ENCODE measurements around the gene ALOXE3. TPM values are rescaled to one million over a fixed set of nuclear protein-coding genes. Genes with fewer than 3 reads are reported as not detected.
"Not testable (repeated sequence)": the region's sequence is repeated elsewhere in the genome, so short reads cannot be mapped to it uniquely, and the experiment has no call there.

The ALOXE3 gene
- polyA plus RNA-seq, 5 donors, result not detected

DNA sequence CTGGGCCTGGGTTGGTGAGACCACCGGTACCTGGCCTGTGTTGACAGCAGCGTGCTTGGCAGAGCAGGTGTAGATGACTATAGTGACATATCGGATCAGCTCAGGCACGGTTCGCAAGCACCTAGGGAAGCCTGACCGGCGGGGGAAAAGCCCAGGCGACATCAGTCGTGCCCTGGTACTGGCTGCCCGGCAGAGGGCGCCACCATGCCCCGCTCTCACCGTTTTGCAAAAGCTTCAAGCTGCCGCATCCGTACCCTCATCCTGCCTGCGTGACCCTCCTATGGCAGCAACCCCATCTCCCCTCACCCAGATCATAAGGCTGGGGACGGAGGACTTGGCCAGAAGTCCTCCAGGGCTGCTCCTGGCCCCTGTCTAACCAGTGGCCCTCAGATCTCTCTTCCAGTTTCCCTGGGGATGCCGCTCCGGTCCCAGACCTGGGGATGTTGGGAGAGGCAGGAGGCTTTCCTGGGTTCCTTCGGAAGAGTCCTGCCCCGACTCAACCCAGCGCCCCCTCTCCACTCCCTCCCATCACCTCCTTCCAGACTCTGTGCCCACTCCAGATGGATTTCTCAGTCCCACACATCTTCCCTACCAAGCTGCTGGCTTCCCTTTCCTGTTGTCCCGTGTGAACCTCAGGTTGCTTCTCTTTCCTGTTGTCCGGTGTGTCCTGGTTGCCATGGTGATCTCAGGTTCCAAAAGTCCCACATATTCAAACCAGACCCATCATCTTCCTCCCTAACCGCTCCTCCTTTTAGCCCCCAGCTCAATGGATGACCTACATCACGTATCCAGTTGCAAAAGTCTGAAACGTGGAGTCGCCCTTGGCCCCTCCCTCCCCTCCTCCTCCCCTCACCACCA is 44.5 kb downstream of the ALOXE3 start:
- DNase-seq, result peak in 1 of 2 donors; percentile 50

DNA sequence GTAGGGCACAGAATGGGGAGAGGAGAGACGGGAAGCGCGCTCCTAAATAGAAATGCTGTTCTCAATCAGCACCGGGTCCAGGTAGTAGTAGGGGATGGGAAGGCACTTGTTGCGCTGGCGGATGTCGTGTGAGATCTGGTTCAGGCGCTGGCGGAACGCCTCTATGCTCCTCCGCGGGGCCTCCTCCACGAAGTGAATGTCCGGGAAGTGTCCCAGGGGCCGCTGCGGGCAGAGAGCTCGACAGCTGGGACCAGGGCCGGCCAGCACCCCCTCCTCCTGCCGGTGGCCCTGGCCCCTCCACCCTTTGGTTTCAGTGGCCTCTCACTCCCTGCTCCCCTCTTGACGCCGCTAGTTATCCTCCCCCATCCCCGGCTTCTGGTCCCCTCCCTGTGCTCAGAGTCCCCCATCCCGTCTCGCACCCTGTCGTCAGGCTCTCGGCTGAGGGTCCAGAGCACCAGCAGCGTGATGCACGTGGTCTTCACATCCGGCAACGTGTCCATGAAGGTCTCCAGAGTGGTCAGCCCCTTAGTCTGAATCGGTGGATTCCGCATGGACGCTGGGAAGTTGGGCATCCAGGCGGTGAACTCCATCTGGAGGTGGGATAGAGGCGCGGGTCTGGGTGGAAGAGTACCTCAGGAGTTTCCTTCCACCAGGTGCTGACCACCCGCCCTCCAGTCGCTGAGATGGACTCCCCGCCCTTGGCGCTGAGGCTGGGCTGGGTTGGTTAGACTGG is 45.4 kb downstream of the ALOXE3 start:
- no peak for DNase-seq

DNA sequence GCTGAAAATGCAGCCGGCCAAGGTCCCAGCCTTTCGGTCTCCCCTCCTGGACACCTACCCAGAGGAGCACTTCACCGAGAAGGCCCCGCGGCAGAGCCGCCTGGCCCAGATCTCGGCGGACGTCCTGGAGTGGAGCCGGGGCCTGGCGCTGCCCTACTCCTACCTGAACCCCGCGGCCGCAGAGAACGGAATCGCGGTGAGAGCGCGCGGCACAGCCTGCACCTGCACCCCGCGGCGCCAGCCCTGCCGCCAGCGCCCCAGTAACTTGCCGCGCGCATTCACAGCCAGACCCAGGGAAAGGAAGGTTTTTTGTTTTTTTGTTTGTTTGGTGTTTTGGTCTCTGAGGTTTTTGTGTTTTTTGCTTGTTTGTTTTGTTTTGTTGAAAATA is 46.0 kb downstream of the ALOXE3 start:
- DNase-seq, result no peak

GRCh38 chr17:8071496-8071895 is 46.8 kb downstream of the ALOXE3 start:
- DNase-seq, result no peak

GRCh38 chr17:8069587-8069860 is 48.8 kb downstream of the ALOXE3 start:
- DNase-seq, result no peak

GRCh38 chr17:8068736-8069586 is 49.4 kb downstream of the ALOXE3 start:
- no peak for DNase-seq

- no peak for DNase-seq
Observed at GRCh38 chr17:8067806-8068205, 50.5 kb downstream of the ALOXE3 start.

GRCh38 chr17:8066841-8067775 is 51.2 kb downstream of the ALOXE3 start:
- DNase-seq, result no peak

DNA sequence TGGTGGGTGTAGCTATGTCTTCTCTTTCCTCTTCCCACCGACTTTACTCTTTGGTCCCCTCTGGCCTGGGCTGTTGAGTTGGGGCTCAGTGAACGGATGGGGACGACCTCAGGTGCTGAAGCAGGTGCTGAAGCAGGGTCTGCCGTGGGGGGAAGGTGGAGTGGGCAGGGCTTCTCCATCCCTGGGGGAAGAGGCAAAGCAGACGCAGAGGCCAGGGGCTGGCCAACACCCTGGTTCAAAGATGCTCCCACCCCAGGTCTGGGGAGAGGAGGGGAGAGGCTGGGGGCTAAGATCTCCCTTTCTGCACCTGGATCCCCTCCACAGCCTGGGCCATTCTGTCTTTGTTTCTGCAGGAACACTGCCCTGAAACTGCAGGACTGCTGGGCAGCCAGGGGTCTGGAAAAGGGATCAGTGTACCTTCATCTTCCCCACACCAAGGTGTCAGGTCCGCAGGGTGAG is 53.7 kb downstream of the ALOXE3 start:
- no peak for DNase-seq

DNA sequence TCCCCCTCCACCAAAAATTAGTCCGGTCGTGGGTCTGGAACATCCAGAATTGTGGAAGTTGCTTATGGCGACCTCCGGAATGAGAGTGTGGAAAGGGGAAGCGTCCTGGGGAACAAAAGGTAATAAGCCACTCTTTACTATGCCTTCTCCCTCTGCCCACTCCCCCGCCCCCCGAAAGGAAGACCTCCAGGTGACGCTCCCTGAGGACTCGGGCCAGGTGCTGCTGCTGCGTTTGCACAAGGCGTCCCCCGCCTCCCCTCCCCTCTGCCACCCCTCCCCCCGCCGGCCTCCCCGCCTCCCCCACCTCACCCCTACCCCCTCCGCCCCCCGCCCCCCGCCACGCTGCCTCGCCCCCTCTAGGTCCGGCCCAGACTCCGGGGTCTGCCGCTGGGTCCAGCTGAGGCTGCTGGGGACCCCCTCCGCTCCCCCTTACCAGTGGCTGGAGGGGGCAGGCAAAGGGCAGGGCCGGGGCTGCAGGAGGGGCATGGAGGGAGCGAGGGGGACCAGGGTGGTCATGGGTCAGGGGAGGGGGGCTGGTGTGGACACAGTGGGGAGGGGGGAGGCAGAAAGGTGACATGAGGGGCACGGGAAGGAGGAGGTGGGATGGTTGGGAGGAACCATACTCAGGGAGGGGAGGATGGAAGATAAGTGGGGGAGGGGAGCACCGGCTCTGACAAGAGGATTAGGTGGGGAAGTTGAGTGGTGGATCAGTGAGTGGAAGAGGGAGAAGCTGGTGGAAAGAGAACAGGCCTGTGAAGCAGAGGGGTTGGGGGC is 54.4 kb downstream of the ALOXE3 start:
- DNase-seq, result no peak

DNA sequence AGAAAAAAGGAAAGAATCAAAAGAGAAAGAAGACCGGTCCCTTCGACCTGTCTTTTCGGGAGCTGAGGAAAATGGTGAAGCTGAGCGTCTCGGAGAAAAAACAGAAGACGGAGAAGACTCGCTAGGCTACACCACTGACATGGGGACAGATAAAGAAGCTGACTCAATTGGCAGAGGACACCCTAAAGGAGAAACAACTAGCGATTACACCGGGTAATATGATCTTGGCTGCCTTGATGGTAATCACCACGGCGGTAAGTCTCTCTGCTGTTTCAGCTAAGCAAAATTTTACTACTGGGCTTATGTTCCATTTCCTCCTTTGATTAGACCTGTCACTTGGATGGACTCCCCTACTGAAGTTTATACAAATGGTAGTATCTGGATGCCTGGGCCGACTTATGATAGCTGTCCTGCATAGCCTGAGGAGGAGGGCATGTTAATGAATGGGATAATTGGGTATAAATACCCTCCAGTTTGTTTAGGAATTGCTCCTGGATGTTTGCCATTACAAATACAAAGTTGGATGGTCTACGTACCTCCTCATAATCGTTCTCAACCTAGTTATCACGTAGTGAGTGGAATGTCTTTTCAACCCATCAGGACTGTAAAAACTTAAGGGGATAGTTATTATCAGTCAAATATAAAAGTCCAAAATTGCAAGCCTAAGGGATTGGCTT is 55.4 kb downstream of the ALOXE3 start:
- DNase-seq, result no peak

DNA sequence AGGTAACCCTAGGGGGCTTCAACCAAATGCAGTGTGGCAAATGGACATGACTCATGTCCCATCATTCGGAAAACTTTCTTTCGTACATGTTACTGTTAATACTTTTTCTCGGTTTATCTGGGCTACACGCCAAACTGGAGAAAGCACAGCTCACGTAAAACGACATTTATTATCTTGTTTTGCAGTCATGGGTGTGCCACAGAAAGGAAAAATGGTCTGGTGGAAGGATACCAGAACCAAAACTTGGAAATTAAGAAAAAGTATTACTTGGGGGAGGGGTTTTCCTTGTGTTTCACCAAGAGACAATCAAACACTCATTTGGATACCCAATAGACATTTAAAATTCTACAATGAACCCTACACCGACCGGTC is 55.9 kb downstream of the ALOXE3 start:
- DNase-seq, result no peak

DNA sequence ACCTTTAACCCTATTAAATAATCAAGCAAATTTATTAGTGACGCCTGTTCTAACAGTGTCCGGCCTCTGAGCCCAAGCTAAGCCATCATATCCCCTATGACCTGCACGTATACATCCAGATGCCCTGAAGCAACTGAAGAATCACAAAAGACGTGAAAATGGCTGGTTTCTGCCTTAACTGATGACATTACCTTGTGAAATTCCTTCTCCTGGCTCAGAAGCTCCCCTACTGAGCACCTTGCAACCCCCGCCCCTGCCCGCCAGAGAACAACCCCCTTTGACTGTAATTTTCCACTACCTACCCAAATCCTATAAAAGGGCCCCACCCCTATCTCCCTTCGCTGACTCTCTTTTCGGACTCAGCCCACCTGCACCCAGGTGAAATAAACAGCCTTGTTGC is 56.5 kb downstream of the ALOXE3 start:
- DNase-seq, result not testable (repeated sequence)

DNA sequence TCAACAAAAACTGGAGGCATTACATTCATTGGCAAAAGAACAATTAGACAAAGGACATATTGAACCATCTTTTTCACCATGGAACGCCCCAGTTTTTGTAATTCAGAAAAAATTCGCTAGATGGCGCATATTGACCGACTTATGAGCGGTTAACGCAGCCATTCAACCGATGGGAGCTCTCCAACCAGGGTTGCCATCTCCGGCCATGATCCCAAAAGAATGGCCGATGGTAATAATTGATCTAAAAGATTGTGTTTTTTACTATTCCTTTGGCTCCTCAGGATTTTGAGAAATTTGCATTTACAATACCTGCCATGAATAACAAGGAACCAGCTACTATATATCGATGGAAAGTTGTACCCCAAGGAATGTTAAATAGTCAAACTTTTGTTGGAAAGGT is 58.0 kb downstream of the ALOXE3 start:
- peak; percentile 47 to 57 for DNase-seq

GRCh38 chr17:8059131-8059530 is 59.2 kb downstream of the ALOXE3 start:
- no peak for DNase-seq

DNA sequence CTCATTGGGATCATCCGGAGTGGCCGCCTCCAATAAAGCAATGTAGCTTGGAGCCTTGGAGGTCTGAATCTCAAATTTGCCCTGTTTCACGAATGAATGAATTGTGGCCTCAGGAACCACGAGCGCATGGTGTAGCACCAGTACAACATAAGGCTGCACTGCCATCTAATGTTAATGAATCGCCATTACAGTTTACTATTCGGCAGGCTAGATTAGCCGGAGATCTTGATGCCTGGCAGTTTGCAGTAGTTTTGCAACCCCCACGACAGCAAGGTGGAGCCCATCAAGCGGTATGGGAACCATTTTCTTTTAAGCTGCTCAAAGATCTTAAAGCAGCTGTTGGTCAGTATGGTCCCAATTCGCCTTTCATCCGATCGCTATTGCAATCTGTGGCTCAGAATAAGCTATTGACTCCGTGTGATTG is 60.6 kb downstream of the ALOXE3 start:
- DNase-seq, result peak; percentile 57 to 73

GRCh38 chr17:8056976-8057625 is 61.2 kb downstream of the ALOXE3 start:
- no peak for DNase-seq

DNA sequence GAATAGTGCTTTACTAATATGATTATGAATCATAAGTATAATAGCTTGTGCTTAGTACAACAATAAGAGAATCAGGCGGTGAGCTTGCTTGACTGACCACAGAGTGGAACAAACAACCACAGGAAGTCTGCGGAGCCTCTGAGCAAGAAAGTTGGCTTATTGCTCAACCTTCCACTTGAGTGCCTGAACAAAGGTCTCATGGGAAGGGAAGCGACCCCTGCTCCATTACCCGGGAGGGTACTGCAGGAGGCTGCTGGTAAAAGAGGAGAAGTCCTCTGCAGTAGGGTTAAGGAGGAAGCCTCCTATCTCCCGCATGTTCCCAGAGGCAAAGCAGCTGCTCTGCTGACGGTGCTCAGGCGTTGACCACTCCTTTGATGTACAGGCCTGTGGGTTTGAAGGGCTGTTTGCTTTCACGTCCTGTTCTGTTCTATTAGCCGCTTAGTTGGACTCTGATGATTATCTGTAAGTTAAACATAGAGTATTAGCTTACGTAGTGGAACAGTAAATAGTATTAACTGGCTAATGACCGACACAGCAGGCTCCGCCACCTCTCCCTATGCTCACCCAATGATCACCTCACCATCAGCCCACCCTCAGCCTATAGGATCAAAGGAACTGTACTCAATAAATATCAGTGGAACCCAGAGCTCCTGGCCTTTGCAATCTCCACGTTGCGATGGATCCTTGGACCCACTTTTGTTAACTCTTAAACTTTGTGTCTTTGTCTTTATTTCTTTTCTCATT is 61.9 kb downstream of the ALOXE3 start:
- peak in 1 of 2 donors; percentile 40 for DNase-seq

DNA sequence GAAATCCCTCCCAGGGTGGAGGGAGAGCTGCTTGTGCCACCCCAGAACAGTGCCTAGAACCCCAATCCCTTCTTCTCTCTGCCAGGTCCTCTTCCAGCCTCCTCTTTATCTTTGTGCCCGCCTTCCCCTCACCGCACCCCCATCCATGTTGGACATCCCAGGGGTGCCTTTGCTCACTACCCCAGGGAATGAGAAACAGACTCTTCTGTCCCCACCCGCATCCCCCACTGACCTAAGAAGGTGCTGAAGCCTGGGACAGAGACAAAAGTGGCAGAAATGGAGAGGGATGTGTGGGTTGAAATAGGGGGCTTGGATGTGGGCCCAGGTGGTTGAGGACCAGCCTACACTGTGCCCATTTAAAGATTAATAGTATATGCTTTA is 62.5 kb downstream of the ALOXE3 start:
- no peak for DNase-seq
